ENCODE data around the gene DSTN.

DSTN gene

GRCh38 chr20:17569616-17570346 is at the start of gene DSTN:
Gene DSTN (plus strand): TSS chr20:17570075. CDS start chr20:17570209, 134 bp downstream.
- H3K27ac ChIP-seq, result peak within 1 kb of the TSS; percentile 99

GRCh38 chr20:17520583-17520982 is 49.3 kb upstream of the DSTN start:
- TF ChIP-seq CTCF (conservative IDR thresholded peaks at IDR 0.05) (no peak), ZFX (IDR thresholded peaks at IDR 0.05) (no peak)
- no peak overlapping the region for H3K27ac ChIP-seq

More at GRCh38 chr20:17569616-17570346, at the start of gene DSTN:
- TF ChIP-seq ZFX (IDR thresholded peaks at IDR 0.05) (no peak), CTCF (conservative IDR thresholded peaks at IDR 0.05) (no peak)

GRCh38 chr20:17522528-17522927 is 47.3 kb upstream of the DSTN start:
- no peak for TF ChIP-seq ZFX (IDR thresholded peaks at IDR 0.05)
- TF ChIP-seq CTCF (conservative IDR thresholded peaks at IDR 0.05), result no peak
- H3K27ac ChIP-seq, result no peak overlapping the region

- H3K27ac ChIP-seq, result no peak overlapping the region
- no peak for TF ChIP-seq CTCF (conservative IDR thresholded peaks at IDR 0.05)
- no peak for TF ChIP-seq ZFX (IDR thresholded peaks at IDR 0.05)
Observed at GRCh38 chr20:17523326-17523725, 46.5 kb upstream of the DSTN start.

- H3K27ac ChIP-seq, result no peak overlapping the region
- TF ChIP-seq CTCF (conservative IDR thresholded peaks at IDR 0.05) (no peak), ZFX (IDR thresholded peaks at IDR 0.05) (no peak)
Observed at GRCh38 chr20:17524560-17524959, 45.3 kb upstream of the DSTN start.

- TF ChIP-seq ZFX (IDR thresholded peaks at IDR 0.05), result no peak
- no peak for TF ChIP-seq CTCF (conservative IDR thresholded peaks at IDR 0.05)
- no peak overlapping the region for H3K27ac ChIP-seq
Observed at GRCh38 chr20:17525132-17525531, 44.7 kb upstream of the DSTN start.

GRCh38 chr20:17525650-17526049 is 44.2 kb upstream of the DSTN start:
- TF ChIP-seq CTCF (conservative IDR thresholded peaks at IDR 0.05) (no peak), ZFX (IDR thresholded peaks at IDR 0.05) (no peak)
- no peak overlapping the region for H3K27ac ChIP-seq
